ENCODE data around the gene KCNIP1. TPM values are rescaled to one million over a fixed set of nuclear protein-coding genes. Genes with fewer than 3 reads are reported as not detected.
A peak's percentile ranks its signal among the peaks of the same experiment; 100 is the strongest.

Gene KCNIP1
- total and polyA plus RNA-seq, 10 donors = 0.08 to 20.0 (median 9.4) TPM

GRCh38 chr5:170628691-170629565 is 125.1 kb downstream of the KCNIP1 start:
- H3K36me3 ChIP-seq = no peaks in the 10 kb centered on the region
- no peaks in the 10 kb centered on the region for H3K9me3 ChIP-seq
- no peak overlapping the region for H3K27ac ChIP-seq
- WGBS, 5 donors = 88 to 94% (median 89%) methylated on average over 19 of the region's 19 CpGs
- DNase-seq = peak; percentile 64
- peaks cover 5 to 33% (median 16%) of the 10 kb centered on the region in 6 donors for H3K4me1 ChIP-seq
- peaks cover 0 to 26% (median 0%) of the 10 kb centered on the region in 7 donors for H3K27me3 ChIP-seq (replicated peaks in 1 of 7)
- no peak for TF ChIP-seq POLR2AphosphoS5 (IDR thresholded peaks at IDR 0.05)
- TF ChIP-seq CTCF (IDR thresholded peaks at IDR 0.05 in 8 of 11, conservative IDR thresholded peaks at IDR 0.05 in 3 of 11) = no peak
- TF ChIP-seq POLR2A (IDR thresholded peaks at IDR 0.05) = no peak
- intact Hi-C loops (cut with DNase I; ENCODE audit: low total_unique reads) = no loop called here
- H3K4me3 ChIP-seq = no peak overlapping the region

GRCh38 chr5:170629566-170630175 is 125.9 kb downstream of the KCNIP1 start:
- H3K36me3 ChIP-seq = no peaks in the 10 kb centered on the region
- DNase-seq = peak; percentile 57
- peaks cover 5 to 39% (median 22%) of the 10 kb centered on the region in 6 donors for H3K4me1 ChIP-seq
- no peaks in the 10 kb centered on the region for H3K9me3 ChIP-seq
- intact Hi-C loops (cut with DNase I; ENCODE audit: low total_unique reads) = loop anchor here (5.0 kb wide), 1 partner anchor 192 kb away; no protein-coding TSS in a partner anchor
- H3K4me3 ChIP-seq = no peak overlapping the region
- TF ChIP-seq POLR2A (IDR thresholded peaks at IDR 0.05) = no peak
- no peak for TF ChIP-seq CTCF (IDR thresholded peaks at IDR 0.05 in 8 of 11, conservative IDR thresholded peaks at IDR 0.05 in 3 of 11)
- no peak for TF ChIP-seq POLR2AphosphoS5 (IDR thresholded peaks at IDR 0.05)
- H3K27me3 ChIP-seq (replicated peaks in 1 of 7) = peaks cover 0 to 23% (median 0%) of the 10 kb centered on the region in 7 donors
- H3K27ac ChIP-seq = no peak overlapping the region
- WGBS, 5 donors = 79 to 90% (median 86%) methylated on average over 4 to 7 of the region's 7 CpGs

GRCh38 chr5:170630226-170630625 is 126.4 kb downstream of the KCNIP1 start:
- peak; percentile 35 for DNase-seq
- Histone ChIP-seq H3K9me3 (no peaks in the 10 kb centered on the region), H3K4me3 (no peak overlapping the region), H3K27ac (no peak overlapping the region), H3K36me3 (no peaks in the 10 kb centered on the region), H3K27me3 (replicated peaks in 1 of 7) (peaks cover 0 to 18% (median 0%) of the 10 kb centered on the region in 7 donors), H3K4me1 (peaks cover 5 to 40% (median 23%) of the 10 kb centered on the region in 6 donors)
- 90 to 96% (median 94%) methylated on average over 8 of the region's 8 CpGs for WGBS, 5 donors
- intact Hi-C loops (cut with DNase I; ENCODE audit: low total_unique reads) = loop anchor here (5.0 kb wide), 1 partner anchor 193 kb away; no protein-coding TSS in a partner anchor
- TF ChIP-seq POLR2AphosphoS5 (IDR thresholded peaks at IDR 0.05) (no peak), POLR2A (IDR thresholded peaks at IDR 0.05) (no peak), CTCF (IDR thresholded peaks at IDR 0.05 in 8 of 11, conservative IDR thresholded peaks at IDR 0.05 in 3 of 11) (no peak)
